ENCODE data around the gene SNED1. TPM values are rescaled to one million over a fixed set of nuclear protein-coding genes. Genes with fewer than 3 reads are reported as not detected.

The SNED1 gene
- polyA plus RNA-seq, 1 experiment, result 3.9 TPM

- POLR2A ChIA-PET, result no interaction called here
- TF ChIP-seq, protein P1, sequence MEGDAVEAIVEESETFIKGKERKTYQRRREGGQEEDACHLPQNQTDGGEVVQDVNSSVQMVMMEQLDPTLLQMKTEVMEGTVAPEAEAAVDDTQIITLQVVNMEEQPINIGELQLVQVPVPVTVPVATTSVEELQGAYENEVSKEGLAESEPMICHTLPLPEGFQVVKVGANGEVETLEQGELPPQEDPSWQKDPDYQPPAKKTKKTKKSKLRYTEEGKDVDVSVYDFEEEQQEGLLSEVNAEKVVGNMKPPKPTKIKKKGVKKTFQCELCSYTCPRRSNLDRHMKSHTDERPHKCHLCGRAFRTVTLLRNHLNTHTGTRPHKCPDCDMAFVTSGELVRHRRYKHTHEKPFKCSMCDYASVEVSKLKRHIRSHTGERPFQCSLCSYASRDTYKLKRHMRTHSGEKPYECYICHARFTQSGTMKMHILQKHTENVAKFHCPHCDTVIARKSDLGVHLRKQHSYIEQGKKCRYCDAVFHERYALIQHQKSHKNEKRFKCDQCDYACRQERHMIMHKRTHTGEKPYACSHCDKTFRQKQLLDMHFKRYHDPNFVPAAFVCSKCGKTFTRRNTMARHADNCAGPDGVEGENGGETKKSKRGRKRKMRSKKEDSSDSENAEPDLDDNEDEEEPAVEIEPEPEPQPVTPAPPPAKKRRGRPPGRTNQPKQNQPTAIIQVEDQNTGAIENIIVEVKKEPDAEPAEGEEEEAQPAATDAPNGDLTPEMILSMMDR (IDR thresholded peaks at IDR 0.05; ENCODE audit: insufficient read depth, low read depth, low read length), result no peak
- Histone ChIP-seq H3K27me3 (ENCODE audit: control insufficient read depth, insufficient read depth, low read length) (no peaks in the 10 kb centered on the region), H3K36me3 (ENCODE audit: control insufficient read depth, insufficient read depth, low read length) (no peaks in the 10 kb centered on the region), H3K4me3 (ENCODE audit: low read depth, low read length) (no peak overlapping the region)
- CTCF ChIA-PET, result no interaction called here
- DNase-seq (ENCODE audit: low read depth), result no peak
Observed at GRCh38 chr2:241112592-241112991, 114.2 kb downstream of the SNED1 start.

GRCh38 chr2:241114836-241115235, 116.4 kb downstream of the SNED1 start:
- H3K36me3 ChIP-seq (ENCODE audit: control insufficient read depth, insufficient read depth, low read length), result no peaks in the 10 kb centered on the region
- TF ChIP-seq, protein P1 (IDR thresholded peaks at IDR 0.05; ENCODE audit: insufficient read depth, low read depth, low read length), result no peak
- POLR2A ChIA-PET, result no interaction called here
- no peak for DNase-seq (ENCODE audit: low read depth)
- no peak overlapping the region for H3K4me3 ChIP-seq (ENCODE audit: low read depth, low read length)
- CTCF ChIA-PET, result no interaction called here
- H3K27me3 ChIP-seq (ENCODE audit: control insufficient read depth, insufficient read depth, low read length), result no peaks in the 10 kb centered on the region

DNA sequence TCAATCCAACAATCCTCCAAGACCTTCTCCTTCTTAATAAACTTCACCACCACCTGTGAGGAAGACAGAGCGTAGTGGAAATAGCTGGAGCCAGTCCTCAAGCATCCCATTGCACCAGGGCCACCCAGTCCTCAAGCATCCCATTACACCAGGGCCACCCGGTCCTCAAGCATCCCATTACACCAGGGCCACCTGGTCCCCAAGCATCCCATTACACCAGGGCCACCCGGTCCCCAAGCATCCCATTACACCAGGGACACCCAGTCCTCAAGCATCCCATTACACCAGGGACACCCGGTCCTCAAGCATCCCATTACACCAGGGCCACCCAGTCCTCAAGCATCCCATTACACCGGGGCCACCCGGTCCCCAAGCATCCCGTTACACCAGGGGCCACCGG, 116.9 kb downstream of the SNED1 start:
- no peaks in the 10 kb centered on the region for H3K27me3 ChIP-seq (ENCODE audit: control insufficient read depth, insufficient read depth, low read length)
- no peaks in the 10 kb centered on the region for H3K36me3 ChIP-seq (ENCODE audit: control insufficient read depth, insufficient read depth, low read length)
- TF ChIP-seq, protein P1 (IDR thresholded peaks at IDR 0.05; ENCODE audit: insufficient read depth, low read depth, low read length), result no peak
- ChIA-PET CTCF (no interaction called here), POLR2A (no interaction called here)
- no peak for DNase-seq (ENCODE audit: low read depth)
- H3K4me3 ChIP-seq (ENCODE audit: low read depth, low read length), result no peak overlapping the region

DNA sequence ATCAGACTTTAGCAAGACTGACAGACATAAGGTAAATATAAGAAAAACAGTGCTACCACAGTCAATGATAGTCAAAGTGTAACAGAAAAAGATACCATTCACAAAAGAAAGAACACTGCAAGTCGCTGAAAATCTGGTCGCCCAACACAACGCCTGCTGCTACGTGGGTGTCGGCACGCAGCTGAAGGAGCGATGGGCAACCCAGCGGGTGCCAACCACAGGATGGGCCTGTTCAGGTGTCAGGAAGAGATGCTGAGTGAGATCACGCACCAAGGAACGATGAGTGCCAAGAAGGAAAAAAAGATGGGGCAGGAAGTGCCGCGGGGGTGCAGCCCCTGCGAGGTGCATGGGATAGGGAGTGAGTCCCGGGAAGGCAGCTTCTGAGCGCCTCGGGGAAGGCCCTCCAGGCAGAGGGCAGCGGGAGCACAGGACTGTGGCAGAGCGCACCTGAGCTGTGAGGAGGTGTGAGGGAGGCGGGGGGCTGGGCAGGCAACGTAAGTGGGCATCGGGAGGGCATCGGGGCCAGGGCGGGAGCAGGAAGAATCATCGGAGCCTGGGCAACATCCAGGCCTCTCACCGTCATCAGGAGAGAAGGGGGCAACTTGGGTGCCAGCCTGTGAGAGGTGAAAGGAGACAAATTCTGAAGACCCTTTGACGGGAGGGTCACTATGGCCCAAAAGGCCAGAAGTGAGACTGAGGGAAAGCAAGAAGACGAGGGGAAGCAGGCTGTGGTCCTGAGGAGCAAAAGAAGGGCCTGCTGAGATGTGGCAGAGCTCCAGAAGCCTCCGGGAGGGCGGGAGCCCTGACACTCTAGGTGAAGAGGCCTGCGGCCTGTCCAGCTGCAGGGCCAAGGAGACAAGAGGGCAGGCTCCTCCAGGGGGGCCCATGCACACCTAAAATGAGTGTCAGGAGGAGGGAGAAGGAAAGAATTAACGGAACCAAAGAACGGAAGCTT, 118.5 kb downstream of the SNED1 start:
- no peak overlapping the region for H3K4me3 ChIP-seq (ENCODE audit: low read depth, low read length)
- no peaks in the 10 kb centered on the region for H3K36me3 ChIP-seq (ENCODE audit: control insufficient read depth, insufficient read depth, low read length)
- TF ChIP-seq, protein P1 (IDR thresholded peaks at IDR 0.05; ENCODE audit: insufficient read depth, low read depth, low read length), result no peak
- CTCF ChIA-PET, result no interaction called here
- DNase-seq (ENCODE audit: low read depth), result no peak
- POLR2A ChIA-PET, result no interaction called here
- no peaks in the 10 kb centered on the region for H3K27me3 ChIP-seq (ENCODE audit: control insufficient read depth, insufficient read depth, low read length)

DNA sequence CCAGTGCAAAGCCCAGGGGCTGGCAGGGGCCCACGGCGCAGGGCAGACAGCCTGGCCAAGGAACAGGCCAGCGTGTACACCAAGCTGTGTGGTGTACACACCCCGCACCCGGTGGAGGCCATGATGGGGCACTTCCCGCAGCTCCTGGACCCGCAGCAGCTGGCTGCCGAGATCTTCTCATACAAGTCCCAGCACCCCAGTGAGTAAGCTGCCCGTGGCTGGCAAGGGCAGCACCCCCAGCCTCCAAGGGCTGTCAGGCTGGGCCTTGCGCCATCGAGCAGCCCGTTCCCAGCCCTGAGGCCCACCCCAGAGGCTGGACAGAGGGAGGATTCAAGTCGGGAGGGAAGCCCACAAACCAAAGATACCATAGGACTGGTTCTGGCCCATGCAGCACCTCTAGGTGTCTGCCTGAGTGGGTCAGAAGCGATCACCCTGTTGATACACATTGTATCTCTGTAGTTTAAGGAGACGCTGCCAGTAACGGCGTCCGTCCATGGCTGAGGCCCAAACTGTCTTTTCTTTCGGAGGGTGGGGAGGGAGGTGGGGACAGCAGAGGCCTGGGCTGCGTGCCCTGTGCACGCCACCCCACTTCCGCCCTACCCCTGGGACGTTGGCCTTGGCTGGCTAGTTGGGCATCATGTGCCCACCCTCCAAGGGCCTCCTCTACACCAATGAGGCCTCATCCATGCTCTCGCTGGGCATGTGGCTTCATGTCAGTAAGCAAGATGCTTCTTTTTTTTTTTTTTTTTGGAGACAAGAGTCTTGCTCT, 120.5 kb downstream of the SNED1 start:
- DNase-seq (ENCODE audit: low read depth), result no peak
- ChIA-PET CTCF (no interaction called here), POLR2A (no interaction called here)

More for the DNA sequence above, 120.5 kb downstream of the SNED1 start:
- Histone ChIP-seq H3K4me3 (ENCODE audit: low read depth, low read length) (no peak overlapping the region), H3K27me3 (ENCODE audit: control insufficient read depth, insufficient read depth, low read length) (no peaks in the 10 kb centered on the region), H3K36me3 (ENCODE audit: control insufficient read depth, insufficient read depth, low read length) (no peaks in the 10 kb centered on the region)
- TF ChIP-seq, protein P1 (IDR thresholded peaks at IDR 0.05; ENCODE audit: insufficient read depth, low read depth, low read length), result no peak

All from BJ (cell line).